Endothelial cell of umbilical vein (primary cell): ENCODE measurements around the gene BSDC1. TPM values are rescaled to one million over a fixed set of nuclear protein-coding genes. Genes with fewer than 3 reads are reported as not detected.
A peak's percentile ranks its signal among the peaks of the same experiment; 100 is the strongest.

Source experiments
- BruUV-seq: library from RNA; stranded (reverse); fragments of 400-500 nt; replicated peaks from 2 replicates; lab custom pipeline; 2021; lab: Mats Ljungman, UMichigan
- CTCF ChIA-PET: fragments of 300-600, 350-600 bp; sonication (Branson Sonifier 250); formaldehyde crosslinking; loops from one replicate; lab custom pipeline; 2021; ENCODE audit warnings: antibody characterized with exemption, inconsistent platforms; lab: Charles Lee
- POLR2A ChIA-PET: fragments of 300-600, 350-600 bp; sonication (Branson Sonifier 250); formaldehyde crosslinking; loops from one replicate; lab custom pipeline; 2021; ENCODE audit warnings: antibody characterized with exemption, inconsistent platforms; lab: Charles Lee
- DNase-seq: peaks from one replicate; pipeline ENCODE4 v3.0.0-alpha.2; 2011; ENCODE audit warnings: low read depth, low spot score
- FAIRE-seq: peaks from 2 replicates; lab custom pipeline; 2011; peaks lifted over from hg19 to GRCh38; lab: Jason Lieb, UNC
- H2AFZ ChIP-seq: 2 replicates; pipeline ENCODE4 v1.6.0; 2012; ENCODE audit warnings: low read depth, low read length, control low read depth, inconsistent platforms
- H3K27ac ChIP-seq: 2 replicates; pipeline ENCODE4 v1.5.1; 2011; ENCODE audit warnings: low read depth, mild to moderate bottlenecking, control low read depth, low read length, moderate library complexity; ENCODE audit not compliant: insufficient read depth
- H3K27me3 ChIP-seq, 2 experiments: 2 replicates each; pipeline versions ENCODE4 v1.6.0 to v1.6.1; 2011; ENCODE audit warnings: low read length in 2 of 2, mixed read lengths in 1 of 2; ENCODE audit not compliant: control insufficient read depth in 2 of 2, insufficient read depth in 2 of 2
- H3K36me3 ChIP-seq, 2 experiments: 2 replicates in 1 of 2; 3 replicates in 1 of 2; pipeline ENCODE4 v1.5.1; 2011; ENCODE audit warnings: low read length in 2 of 2, mild to moderate bottlenecking in 1 of 2, moderate library complexity in 1 of 2; ENCODE audit not compliant: control insufficient read depth in 2 of 2, insufficient read depth in 2 of 2; ENCODE audit errors: extremely low read depth in 1 of 2
- H3K4me1 ChIP-seq: 3 replicates; pipeline ENCODE4 v1.5.1; 2011; ENCODE audit warnings: mild to moderate bottlenecking, low read length; ENCODE audit not compliant: control insufficient read depth, insufficient read depth; ENCODE audit errors: extremely low read depth
- H3K4me2 ChIP-seq: 2 replicates; pipeline ENCODE4 v1.6.1; 2011; ENCODE audit warnings: low read length, control low read depth, mixed read lengths; ENCODE audit not compliant: insufficient read depth
- H3K4me3 ChIP-seq, 3 experiments: fragments of 200-600 bp in 1 of 3; sonication (generic), shearing (Covaris generic) in 1 of 3; replicated peaks in 1 of 3; 2 replicates each; pipeline ENCODE4 v1.5.1; 2011 to 2016; ENCODE audit warnings: control low read depth in 3 of 3, low read length in 3 of 3, mild to moderate bottlenecking in 2 of 3, inconsistent platforms in 1 of 3, low read depth in 1 of 3, moderate library complexity in 1 of 3; ENCODE audit not compliant: insufficient read depth in 1 of 3
- H3K79me2 ChIP-seq: 2 replicates; pipeline ENCODE4 v1.6.0; 2012; ENCODE audit warnings: low read length, inconsistent platforms; ENCODE audit not compliant: control insufficient read depth, insufficient read depth
- H3K9ac ChIP-seq: replicated peaks from 2 replicates; pipeline ENCODE3; 2011; ENCODE audit warnings: low read length, control low read depth; ENCODE audit not compliant: insufficient read depth; ENCODE audit errors: extremely low read depth
- H3K9me1 ChIP-seq: replicated peaks from 3 replicates; pipeline ENCODE4 v1.6.0; 2011; ENCODE audit warnings: mild to moderate bottlenecking, low read length; ENCODE audit not compliant: control insufficient read depth, insufficient read depth; ENCODE audit errors: extremely low read depth
- H3K9me3 ChIP-seq: replicated peaks from 2 replicates; pipeline ENCODE4 v1.5.1; 2012; ENCODE audit warnings: low read length, inconsistent platforms; ENCODE audit not compliant: control insufficient read depth, insufficient read depth
- H4K20me1 ChIP-seq: replicated peaks from 2 replicates; pipeline ENCODE3; 2011; ENCODE audit warnings: mild to moderate bottlenecking, low read length; ENCODE audit not compliant: control insufficient read depth, insufficient read depth; ENCODE audit errors: extremely low read depth
- EZH2 ChIP-seq: IDR thresholded peaks from 2 replicates; pipeline ENCODE4 v1.6.1; 2012; ENCODE audit warnings: borderline replicate concordance, low read depth, mild to moderate bottlenecking, moderate library complexity, low read length, inconsistent platforms; ENCODE audit not compliant: severe bottlenecking
- FOS ChIP-seq: IDR thresholded peaks from 2 replicates; pipeline ENCODE4 v1.6.1; 2011; ENCODE audit warnings: mild to moderate bottlenecking, low read length, moderate library complexity, borderline replicate concordance; ENCODE audit not compliant: insufficient read depth
- GATA2 ChIP-seq: IDR thresholded peaks from 2 replicates; pipeline ENCODE4 v1.7.0; 2011; ENCODE audit warnings: low read depth, mild to moderate bottlenecking, moderate library complexity, mixed read lengths, low read length; ENCODE audit not compliant: insufficient read length, insufficient read depth
- JUN ChIP-seq: IDR thresholded peaks from 2 replicates; pipeline ENCODE4 v1.6.1; 2011; ENCODE audit warnings: borderline replicate concordance, low read depth; ENCODE audit not compliant: insufficient read length, insufficient read depth
- MAX ChIP-seq: IDR thresholded peaks from 2 replicates; pipeline ENCODE4 v1.6.1; 2011; ENCODE audit not compliant: insufficient read depth, insufficient read length
- MYC ChIP-seq: IDR thresholded peaks from one replicate; pipeline ENCODE4 v1.6.1; 2011; ENCODE audit warnings: mild to moderate bottlenecking, low read depth, low read length
- POLR2AphosphoS5 ChIP-seq: IDR thresholded peaks from 2 replicates; pipeline ENCODE4 v1.6.1; 2012; ENCODE audit warnings: low read depth, mild to moderate bottlenecking, control low read depth, low read length, moderate library complexity; ENCODE audit not compliant: insufficient read depth
- dilution Hi-C: fragments of 300-500 bp; cut with MboI; formaldehyde crosslinking; loops from one replicate; pipeline ENCODE4 v1.15.0; 2019; ENCODE audit warnings: low sequenced_read_pairs; ENCODE audit not compliant: extremely low pct_ligation_motif_present
- intact Hi-C: fragments of 100-400 bp; cut with micrococcal nuclease; formaldehyde crosslinking; loops from one replicate; pipeline ENCODE4 v1.10.0; 2022
- polyA plus RNA-seq, 4 experiments: library from polyadenylated mRNA; depleted of rRNA in 3 of 4; stranded (reverse) in 3 of 4; unstranded in 1 of 4; fragments of >200 nt; gene quantifications; 2 replicates each; pipeline versions ENCODE4 v1.2.1 to v1.2.3, GENCODE V29; 2011 to 2012; ENCODE audit warnings: missing spikeins in 1 of 4
- total RNA-seq: library from RNA; stranded (reverse); gene quantifications from 2 replicates; pipeline ENCODE4 v1.2.3, GENCODE V29; 2021

BSDC1 gene
- total and polyA plus RNA-seq, 2 donors (not counting 3 experiments of a cell fraction or from before 2014, with no cell fraction given): 44.3 to 64.6 TPM

- Histone ChIP-seq H3K4me2 (no peak overlapping the region), H2AFZ (no peak overlapping the region), H3K4me1 (no peaks in the 10 kb centered on the region), H3K27me3 (peaks cover 48% of the 10 kb centered on the region in 2 experiments), H3K4me3 (no peak overlapping the region), H3K36me3 (no peaks in the 10 kb centered on the region), H3K9ac (no peak overlapping the region), H3K9me3 (no peaks in the 10 kb centered on the region), H3K9me1 (no peaks in the 10 kb centered on the region), H3K27ac (no peak overlapping the region), H4K20me1 (no peaks in the 10 kb centered on the region), H3K79me2 (no peaks in the 10 kb centered on the region)
- ChIA-PET POLR2A (no interaction called here), CTCF (interaction anchor here (1.0 to 4.4 kb wide), 4 partner anchors 13 to 24 kb away, joined by 3 to 31 read pairs (median 4); no protein-coding TSS in a partner anchor)
- DNase-seq (no peak), FAIRE-seq (no peak)
- TF ChIP-seq POLR2AphosphoS5 (no peak), JUN (no peak), EZH2 (peak; percentile 12), MYC (no peak), FOS (no peak), GATA2 (no peak), MAX (no peak)
- dilution Hi-C loops (no loop called here), intact Hi-C loops (no loop called here)
- no TSS peak for BruUV-seq
Measured at GRCh38 chr1:32427264-32427963, 33.2 kb upstream of the BSDC1 start.
